RWPE2 (cell line): ENCODE data around the gene PRR15.
A peak's percentile ranks its signal among the peaks of the same experiment; 100 is the strongest.

Experiments
- ATAC-seq: fragments of 200-7000 bp; cut with Tn5 transposase; 3 replicates; pipeline ENCODE4 v1.9.1; 2021; ENCODE audit warnings: low read depth
- DNase-seq: peaks from one replicate; pipeline ENCODE4 v3.0.0-alpha.2; 2020; ENCODE audit warnings: low spot score
- H3K27ac ChIP-seq: fragments of 450-650 bp; 2 replicates; pipeline ENCODE4 v1.5.1; 2017; ENCODE audit warnings: mild to moderate bottlenecking; ENCODE audit not compliant: poor library complexity, severe bottlenecking
- H3K27me3 ChIP-seq: fragments of 250-450 bp; sonication (Bioruptor Pico); 2 replicates; pipeline ENCODE4 v1.5.1; 2021; ENCODE audit warnings: mild to moderate bottlenecking, moderate library complexity; ENCODE audit not compliant: insufficient read depth, poor library complexity, severe bottlenecking
- H3K36me3 ChIP-seq: fragments of 250-450 bp; sonication (Bioruptor Pico); 2 replicates; pipeline ENCODE4 v1.5.1; 2020; ENCODE audit warnings: low read depth, mild to moderate bottlenecking, moderate library complexity
- H3K4me1 ChIP-seq: fragments of 250-450 bp; sonication (Bioruptor Pico); 2 replicates; pipeline ENCODE4 v1.5.1; 2021; ENCODE audit warnings: mild to moderate bottlenecking, moderate library complexity; ENCODE audit not compliant: insufficient read depth, poor library complexity, severe bottlenecking
- H3K4me3 ChIP-seq: fragments of 250-450 bp; sonication (Bioruptor Pico); 2 replicates; pipeline ENCODE4 v1.5.1; 2021; ENCODE audit warnings: mild to moderate bottlenecking, moderate library complexity; ENCODE audit not compliant: severe bottlenecking
- H3K9me3 ChIP-seq: fragments of 250-450 bp; sonication (Bioruptor Pico); 2 replicates; pipeline ENCODE4 v1.5.1; 2021; ENCODE audit warnings: mild to moderate bottlenecking, moderate library complexity; ENCODE audit not compliant: severe bottlenecking
- TF ChIP-seq, protein P1 (sequence below): fragments of 450-650 bp; IDR thresholded peaks from one replicate; pipeline ENCODE4 v1.5.1; 2017; ENCODE audit warnings: mild to moderate bottlenecking, moderate library complexity; ENCODE audit not compliant: poor library complexity, severe bottlenecking

The PRR15 gene

GRCh38 chr7:29593459-29593858 is 29.8 kb downstream of the PRR15 start:
- ATAC-seq = peak; percentile 84
- TF ChIP-seq, protein P1, sequence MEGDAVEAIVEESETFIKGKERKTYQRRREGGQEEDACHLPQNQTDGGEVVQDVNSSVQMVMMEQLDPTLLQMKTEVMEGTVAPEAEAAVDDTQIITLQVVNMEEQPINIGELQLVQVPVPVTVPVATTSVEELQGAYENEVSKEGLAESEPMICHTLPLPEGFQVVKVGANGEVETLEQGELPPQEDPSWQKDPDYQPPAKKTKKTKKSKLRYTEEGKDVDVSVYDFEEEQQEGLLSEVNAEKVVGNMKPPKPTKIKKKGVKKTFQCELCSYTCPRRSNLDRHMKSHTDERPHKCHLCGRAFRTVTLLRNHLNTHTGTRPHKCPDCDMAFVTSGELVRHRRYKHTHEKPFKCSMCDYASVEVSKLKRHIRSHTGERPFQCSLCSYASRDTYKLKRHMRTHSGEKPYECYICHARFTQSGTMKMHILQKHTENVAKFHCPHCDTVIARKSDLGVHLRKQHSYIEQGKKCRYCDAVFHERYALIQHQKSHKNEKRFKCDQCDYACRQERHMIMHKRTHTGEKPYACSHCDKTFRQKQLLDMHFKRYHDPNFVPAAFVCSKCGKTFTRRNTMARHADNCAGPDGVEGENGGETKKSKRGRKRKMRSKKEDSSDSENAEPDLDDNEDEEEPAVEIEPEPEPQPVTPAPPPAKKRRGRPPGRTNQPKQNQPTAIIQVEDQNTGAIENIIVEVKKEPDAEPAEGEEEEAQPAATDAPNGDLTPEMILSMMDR = no peak
- H3K4me3 ChIP-seq = no peak overlapping the region

DNA sequence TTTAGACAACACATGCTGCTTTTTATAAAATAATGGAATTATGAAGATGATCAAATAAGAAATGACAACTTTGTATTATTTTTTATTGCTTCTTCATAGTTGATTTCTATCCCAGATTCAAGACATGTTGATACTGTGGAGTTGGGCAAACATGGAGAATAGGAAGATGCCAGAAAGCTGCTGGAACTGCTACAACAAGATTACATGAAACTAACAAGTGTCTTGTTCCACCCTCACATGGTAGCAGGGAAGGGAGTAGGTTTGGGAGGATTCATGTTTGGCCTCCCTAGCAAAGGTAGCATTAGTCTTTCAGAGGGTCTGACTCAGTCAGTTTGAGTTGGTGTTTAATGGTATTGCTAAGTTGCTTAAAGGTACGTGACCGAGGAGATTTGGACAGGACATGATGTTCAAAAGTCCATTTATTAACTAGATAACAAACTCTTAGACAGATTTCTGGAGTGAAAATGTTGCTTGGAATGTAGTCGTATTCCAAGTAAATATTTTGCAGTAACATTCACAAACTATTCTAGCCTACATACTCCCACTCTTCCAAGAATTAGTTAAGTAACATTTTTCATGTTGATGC is 33.1 kb downstream of the PRR15 start:
- Histone ChIP-seq H3K9me3 (no peaks in the 10 kb centered on the region), H3K27me3 (no peaks in the 10 kb centered on the region), H3K4me1 (peaks cover 13% of the 10 kb centered on the region), H3K27ac (no peak overlapping the region), H3K36me3 (no peaks in the 10 kb centered on the region), H3K4me3 (no peak overlapping the region)
- DNase-seq (no peak), ATAC-seq (no peak)
- TF ChIP-seq, protein P1 = no peak

More at GRCh38 chr7:29593459-29593858, 29.8 kb downstream of the PRR15 start:
- no peak for DNase-seq
- H3K36me3 ChIP-seq = no peaks in the 10 kb centered on the region
- no peaks in the 10 kb centered on the region for H3K27me3 ChIP-seq
- H3K27ac ChIP-seq = peak overlapping the region; percentile 34
- H3K4me1 ChIP-seq = peaks cover 13% of the 10 kb centered on the region
- H3K9me3 ChIP-seq = no peaks in the 10 kb centered on the region

GRCh38 chr7:29597266-29597665 is 33.6 kb downstream of the PRR15 start:
- Histone ChIP-seq H3K4me1 (peaks cover 13% of the 10 kb centered on the region), H3K27ac (no peak overlapping the region), H3K36me3 (no peaks in the 10 kb centered on the region), H3K4me3 (no peak overlapping the region), H3K27me3 (no peaks in the 10 kb centered on the region), H3K9me3 (no peaks in the 10 kb centered on the region)
- ATAC-seq = no peak
- TF ChIP-seq, protein P1 = no peak
- DNase-seq = no peak

DNA sequence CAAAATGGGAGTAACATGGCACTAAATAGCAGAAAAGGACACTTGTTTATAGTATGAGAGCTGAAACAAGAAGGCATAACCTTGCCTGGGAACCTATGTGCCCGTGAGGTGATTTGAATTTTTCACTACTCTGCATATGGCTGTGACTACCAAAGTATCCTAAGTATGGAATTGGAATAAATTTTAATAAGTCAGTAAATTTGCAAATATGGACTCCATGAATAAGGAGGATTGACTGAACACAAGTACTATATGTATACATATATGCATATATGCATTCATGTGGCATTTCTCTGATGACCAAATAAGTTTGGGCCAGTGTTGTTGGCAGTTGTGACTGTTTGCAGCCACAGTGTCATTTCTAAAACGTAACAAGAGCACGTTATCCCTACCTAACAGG is 34.5 kb downstream of the PRR15 start:
- ATAC-seq = no peak
- Histone ChIP-seq H3K9me3 (no peaks in the 10 kb centered on the region), H3K4me3 (no peak overlapping the region), H3K27ac (no peak overlapping the region), H3K27me3 (no peaks in the 10 kb centered on the region), H3K4me1 (peaks cover 11% of the 10 kb centered on the region), H3K36me3 (no peaks in the 10 kb centered on the region)
- TF ChIP-seq, protein P1 = no peak
- no peak for DNase-seq

- TF ChIP-seq, protein P1 = no peak
- H3K27me3 ChIP-seq = no peaks in the 10 kb centered on the region
- H3K27ac ChIP-seq = no peak overlapping the region
- peaks cover 6% of the 10 kb centered on the region for H3K4me1 ChIP-seq
- DNase-seq (no peak), ATAC-seq (no peak)
- H3K36me3 ChIP-seq = no peaks in the 10 kb centered on the region
- no peaks in the 10 kb centered on the region for H3K9me3 ChIP-seq
- H3K4me3 ChIP-seq = no peak overlapping the region
These were observed 35.0 kb downstream of the PRR15 start for GRCh38 chr7:29598613-29599012.
